ENCODE data around the gene ITGB2. TPM values are rescaled to one million over a fixed set of nuclear protein-coding genes. Genes with fewer than 3 reads are reported as not detected.

ITGB2 gene
- total RNA-seq, 6 experiments from 2014 or later: 0.19 to 0.45 (median 0.33) TPM; not detected in 3

GRCh38 chr21:44941567-44941966 is 20.9 kb upstream of the ITGB2 start:
- TF ChIP-seq, protein P1, sequence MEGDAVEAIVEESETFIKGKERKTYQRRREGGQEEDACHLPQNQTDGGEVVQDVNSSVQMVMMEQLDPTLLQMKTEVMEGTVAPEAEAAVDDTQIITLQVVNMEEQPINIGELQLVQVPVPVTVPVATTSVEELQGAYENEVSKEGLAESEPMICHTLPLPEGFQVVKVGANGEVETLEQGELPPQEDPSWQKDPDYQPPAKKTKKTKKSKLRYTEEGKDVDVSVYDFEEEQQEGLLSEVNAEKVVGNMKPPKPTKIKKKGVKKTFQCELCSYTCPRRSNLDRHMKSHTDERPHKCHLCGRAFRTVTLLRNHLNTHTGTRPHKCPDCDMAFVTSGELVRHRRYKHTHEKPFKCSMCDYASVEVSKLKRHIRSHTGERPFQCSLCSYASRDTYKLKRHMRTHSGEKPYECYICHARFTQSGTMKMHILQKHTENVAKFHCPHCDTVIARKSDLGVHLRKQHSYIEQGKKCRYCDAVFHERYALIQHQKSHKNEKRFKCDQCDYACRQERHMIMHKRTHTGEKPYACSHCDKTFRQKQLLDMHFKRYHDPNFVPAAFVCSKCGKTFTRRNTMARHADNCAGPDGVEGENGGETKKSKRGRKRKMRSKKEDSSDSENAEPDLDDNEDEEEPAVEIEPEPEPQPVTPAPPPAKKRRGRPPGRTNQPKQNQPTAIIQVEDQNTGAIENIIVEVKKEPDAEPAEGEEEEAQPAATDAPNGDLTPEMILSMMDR (IDR thresholded peaks at IDR 0.05): no peak
- DNase-seq: no peak
- Mint-ChIP-seq H3K36me3 (ENCODE audit: low read depth) (no peaks in the 10 kb centered on the region; the same call in 1 of the 2 replicates), H3K4me1 (ENCODE audit: low read depth) (peaks cover 22% of the 10 kb centered on the region), H3K27me3 (ENCODE audit: insufficient read depth) (no peaks in the 10 kb centered on the region), H3K27ac (no peak overlapping the region), H3K4me3 (peak overlapping the region; percentile 90), H3K9me3 (no peaks in the 10 kb centered on the region)

- Mint-ChIP-seq H3K9me3 (no peaks in the 10 kb centered on the region), H3K27me3 (ENCODE audit: insufficient read depth) (no peaks in the 10 kb centered on the region; the same call in 1 of the 2 replicates), H3K36me3 (ENCODE audit: low read depth) (no peaks in the 10 kb centered on the region), H3K27ac (peak overlapping the region; percentile 64), H3K4me1 (ENCODE audit: low read depth) (peaks cover 22% of the 10 kb centered on the region), H3K4me3 (peak overlapping the region; percentile 90)
- DNase-seq: no peak
- TF ChIP-seq, protein P1 (IDR thresholded peaks at IDR 0.05): no peak
Observed at GRCh38 chr21:44940116-44940631, 19.5 kb upstream of the ITGB2 start.

- peak; percentile 58 for DNase-seq
- Mint-ChIP-seq H3K36me3 (ENCODE audit: low read depth) (no peaks in the 10 kb centered on the region), H3K27me3 (ENCODE audit: insufficient read depth) (no peaks in the 10 kb centered on the region; the same call in 1 of the 2 replicates), H3K9me3 (no peaks in the 10 kb centered on the region), H3K4me3 (peak within 1 kb of the TSS; percentile 90), H3K4me1 (ENCODE audit: low read depth) (peaks cover 22% of the 10 kb centered on the region), H3K27ac (peak within 1 kb of the TSS; percentile 64)
- TF ChIP-seq, protein P1 (IDR thresholded peaks at IDR 0.05): no peak
Observed at GRCh38 chr21:44939532-44940115, 18.9 kb upstream of the ITGB2 start, which contains the start of gene SLX9. Gene SLX9 (plus strand): TSS chr21:44940029. CDS start chr21:44940058, 29 bp downstream.

DNA sequence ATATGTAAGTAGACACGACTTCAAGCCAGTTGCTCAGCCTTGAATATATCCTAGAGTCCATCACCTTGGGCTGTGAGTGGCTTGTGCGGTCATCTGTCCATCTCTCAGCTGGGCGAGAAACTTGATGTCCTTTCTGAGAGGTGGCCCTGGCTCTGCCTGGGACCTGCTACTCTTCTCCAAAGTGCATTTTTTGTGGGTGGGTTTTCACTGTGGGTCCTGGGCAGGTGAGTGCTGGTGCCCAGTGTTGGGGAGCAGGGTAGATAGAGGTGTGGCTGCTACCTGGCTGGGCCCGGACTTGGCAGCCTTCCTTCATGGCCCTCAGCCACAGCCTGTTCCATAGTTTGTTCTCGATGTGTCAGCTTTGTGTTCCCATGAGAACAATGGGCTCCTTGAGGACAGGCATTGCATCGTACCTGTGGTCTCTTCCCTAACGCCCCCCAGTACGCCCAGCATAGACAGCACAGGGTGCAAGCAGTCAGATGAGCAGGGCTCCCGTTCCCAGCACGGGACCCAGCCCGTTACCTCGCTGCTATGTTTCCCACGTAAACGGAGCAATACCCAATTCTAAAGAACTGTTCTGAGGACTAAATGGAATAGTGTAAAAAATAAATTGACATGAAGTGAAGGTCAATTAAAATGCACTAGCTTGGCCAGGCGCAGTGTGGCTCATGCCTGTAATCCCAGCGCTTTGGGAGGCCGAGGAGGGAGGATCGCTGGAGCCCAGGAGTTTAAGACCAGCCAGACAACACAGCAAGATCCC is 18.3 kb upstream of the ITGB2 start:
- no peaks in the 10 kb centered on the region for H3K9me3 Mint-ChIP-seq
- H3K36me3 Mint-ChIP-seq (ENCODE audit: low read depth): no peaks in the 10 kb centered on the region
- TF ChIP-seq, protein P1 (IDR thresholded peaks at IDR 0.05): no peak
- peak overlapping the region; percentile 60 for H3K27ac Mint-ChIP-seq
- peaks cover 22% of the 10 kb centered on the region for H3K4me1 Mint-ChIP-seq (ENCODE audit: low read depth)
- DNase-seq: no peak
- H3K27me3 Mint-ChIP-seq (ENCODE audit: insufficient read depth): peaks cover under 1% of the 10 kb centered on the region
- peak overlapping the region; percentile 90 for H3K4me3 Mint-ChIP-seq

- no peak for DNase-seq
- Mint-ChIP-seq H3K27ac (no peak overlapping the region), H3K9me3 (no peaks in the 10 kb centered on the region), H3K36me3 (ENCODE audit: low read depth) (no peaks in the 10 kb centered on the region), H3K27me3 (ENCODE audit: insufficient read depth) (peaks cover 6% of the 10 kb centered on the region), H3K4me1 (ENCODE audit: low read depth) (peaks cover 10% of the 10 kb centered on the region), H3K4me3 (no peak overlapping the region)
- TF ChIP-seq, protein P1 (IDR thresholded peaks at IDR 0.05): peak; percentile 18; the same call in 1 of the 2 replicates
Observed at GRCh38 chr21:44935533-44935927, 14.8 kb upstream of the ITGB2 start.
